H1 (cell line): ENCODE measurements around the gene IL1A.

Experiments
- EP300 ChIP-seq, 2 experiments: IDR thresholded peaks; 1 replicate in 1 of 2; 2 replicates in 1 of 2; pipeline ENCODE4 v1.6.1; 2011 to 2012; ENCODE audit warnings: low read depth in 2 of 2, low read length in 2 of 2, mild to moderate bottlenecking in 2 of 2, borderline replicate concordance in 1 of 2, inconsistent platforms in 1 of 2, moderate library complexity in 1 of 2
- TF ChIP-seq, protein P1 (sequence below): IDR thresholded peaks from 2 replicates; pipeline ENCODE4 v1.6.1; 2011; ENCODE audit warnings: low read length, improper control_type of control experiment

DNA sequence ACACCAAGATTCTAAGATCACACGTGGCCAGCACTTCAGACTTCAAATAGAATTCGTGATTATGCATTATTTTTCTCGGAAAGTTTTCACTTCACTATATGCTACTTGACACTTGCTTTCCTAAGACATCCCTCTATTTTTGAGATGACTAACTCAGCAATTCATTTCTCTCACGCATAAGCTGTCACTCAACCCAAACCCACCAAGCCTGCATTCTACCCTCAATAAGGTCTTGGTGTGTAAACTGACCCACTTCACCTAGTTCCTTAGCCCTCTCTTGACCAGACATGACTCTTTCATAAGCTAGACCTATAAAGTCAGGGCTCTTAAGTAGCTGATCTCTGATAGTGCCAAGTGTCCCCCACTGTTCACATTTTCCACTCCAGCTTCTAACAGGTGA lies 31.6 kb downstream of the IL1A start:
- TF ChIP-seq EP300 (IDR thresholded peaks at IDR 0.05; ENCODE audit: borderline replicate concordance in 1 of 2, low read depth in 2 of 2, low read length in 2 of 2) = no peak
- TF ChIP-seq, protein P1, sequence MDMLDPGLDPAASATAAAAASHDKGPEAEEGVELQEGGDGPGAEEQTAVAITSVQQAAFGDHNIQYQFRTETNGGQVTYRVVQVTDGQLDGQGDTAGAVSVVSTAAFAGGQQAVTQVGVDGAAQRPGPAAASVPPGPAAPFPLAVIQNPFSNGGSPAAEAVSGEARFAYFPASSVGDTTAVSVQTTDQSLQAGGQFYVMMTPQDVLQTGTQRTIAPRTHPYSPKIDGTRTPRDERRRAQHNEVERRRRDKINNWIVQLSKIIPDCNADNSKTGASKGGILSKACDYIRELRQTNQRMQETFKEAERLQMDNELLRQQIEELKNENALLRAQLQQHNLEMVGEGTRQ = no peak
